Hematopoietic multipotent progenitor cell treated with erythropoietin and hydrocortisone succinate and interleukin-3 and kit ligand, for 8 days (in vitro differentiated cells): Measurements from ENCODE around the gene CCDC83.
"Not testable (repeated sequence)": the region's sequence is repeated elsewhere in the genome, so short reads cannot be mapped to it uniquely, and the experiment has no call there.

Experiments
- DNase-seq: peaks from one replicate; pipeline ENCODE4 v3.0.0-alpha.2; 2015

CCDC83 gene

GRCh38 chr11:85840932-85841331 is 14.3 kb upstream of the CCDC83 start:
- not testable (repeated sequence) for DNase-seq

GRCh38 chr11:85843929-85844328 is 11.3 kb upstream of the CCDC83 start:
- no peak for DNase-seq

DNA sequence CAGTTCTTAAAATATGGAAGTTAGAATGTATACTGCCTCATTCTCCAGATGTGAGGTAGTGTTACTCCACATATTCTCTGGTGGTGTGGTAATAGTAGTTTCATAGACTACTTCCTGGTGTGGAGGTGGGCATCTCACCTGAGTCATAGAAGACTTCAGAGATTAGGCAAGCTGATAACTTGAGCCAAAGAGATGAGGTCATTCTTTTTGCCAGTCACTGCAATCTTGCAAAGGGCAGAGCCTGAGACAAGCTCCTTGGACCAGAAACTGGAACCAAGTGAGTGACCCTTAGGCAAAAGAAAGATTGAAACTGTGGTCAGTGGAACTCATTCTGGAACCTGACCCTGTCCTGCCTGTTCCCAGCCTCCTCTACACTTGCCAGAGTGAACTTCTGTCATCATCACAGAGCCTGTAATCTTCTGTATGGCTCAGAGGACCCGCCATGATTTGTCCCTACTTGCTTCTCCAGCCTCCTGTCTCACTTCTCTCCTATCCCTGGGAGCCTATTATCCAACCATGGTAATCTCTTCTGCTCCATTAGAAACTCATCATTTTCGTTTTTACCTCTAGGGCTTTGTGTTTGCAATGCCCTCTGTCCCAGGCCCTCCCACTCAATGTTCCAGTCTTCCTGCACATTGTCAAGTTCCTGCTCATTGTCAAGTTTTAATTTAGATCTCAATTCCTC is 10.6 kb upstream of the CCDC83 start:
- DNase-seq, result no peak

DNA sequence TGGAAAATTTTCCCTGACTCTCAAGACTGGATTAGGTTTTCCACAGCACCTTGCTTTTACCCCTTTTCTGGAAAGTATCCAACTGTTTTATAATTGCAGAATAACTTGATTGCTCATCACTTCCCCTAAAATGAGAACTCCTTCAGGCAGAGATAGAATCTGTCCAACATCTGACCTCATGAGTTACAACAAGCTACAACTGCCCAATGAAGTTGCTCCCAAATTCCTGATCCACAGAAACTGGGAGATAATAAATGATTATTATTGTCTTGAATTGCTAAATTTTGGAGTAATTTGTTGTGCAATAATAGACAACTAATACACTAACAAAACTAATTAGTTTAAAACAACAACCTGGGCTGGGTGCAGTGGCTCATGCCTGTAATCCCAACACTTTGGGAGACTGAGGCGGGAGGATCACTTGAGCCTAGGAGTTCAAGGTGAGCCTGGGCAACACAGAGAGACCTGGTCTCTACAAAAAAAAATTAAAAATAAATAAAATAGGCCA is 10.0 kb upstream of the CCDC83 start:
- DNase-seq, result no peak

DNA sequence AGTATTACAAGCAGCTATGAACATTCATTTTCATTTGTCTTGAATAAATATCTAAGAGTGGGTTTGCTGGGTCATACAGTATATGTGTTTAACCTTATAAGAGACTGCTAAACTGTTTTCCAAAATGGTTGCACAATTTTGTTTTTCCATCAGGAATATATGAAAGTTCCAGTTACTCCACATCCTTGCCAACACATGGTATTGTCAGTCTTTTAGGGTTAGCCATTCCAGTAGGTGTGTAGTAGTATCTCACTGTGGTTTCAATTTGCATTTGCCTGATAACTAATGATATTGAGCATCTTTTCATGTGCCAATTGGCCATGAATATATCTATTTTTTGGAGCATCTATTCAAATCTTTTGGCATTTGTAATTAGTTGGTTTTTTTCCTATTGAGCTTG is 7.7 kb upstream of the CCDC83 start:
- no peak for DNase-seq

GRCh38 chr11:85848006-85848405 is 7.2 kb upstream of the CCDC83 start:
- DNase-seq, result no peak

- DNase-seq, result no peak
Observed at GRCh38 chr11:85848556-85848955, 6.6 kb upstream of the CCDC83 start.

DNA sequence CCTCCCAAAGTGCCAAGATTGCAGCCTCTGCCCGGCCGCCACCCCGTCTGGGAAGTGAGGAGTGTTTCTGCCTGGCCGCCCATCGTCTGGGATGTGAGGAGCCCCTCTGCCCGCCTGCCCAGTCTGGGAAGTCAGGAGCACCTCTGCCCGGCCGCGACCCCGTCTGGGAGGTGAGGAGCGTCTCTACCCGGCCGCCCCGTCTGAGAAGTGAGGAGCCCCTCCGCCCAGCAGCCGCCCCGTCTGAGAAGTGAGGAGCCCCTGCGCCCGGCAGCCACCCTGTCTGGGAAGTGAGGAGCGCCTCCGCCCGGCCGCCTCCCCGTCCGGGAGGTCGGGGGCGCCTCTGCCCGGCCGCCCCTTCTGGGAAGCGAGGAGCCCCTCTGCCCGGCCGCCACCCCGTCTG is 2.4 kb upstream of the CCDC83 start:
- not testable (repeated sequence) for DNase-seq

- not testable (repeated sequence) for DNase-seq
Observed at GRCh38 chr11:85853541-85853940, 1.6 kb upstream of the CCDC83 start.

- DNase-seq, result no peak
Observed at GRCh38 chr11:85854212-85854556, 999 bp upstream of the CCDC83 start.

DNA sequence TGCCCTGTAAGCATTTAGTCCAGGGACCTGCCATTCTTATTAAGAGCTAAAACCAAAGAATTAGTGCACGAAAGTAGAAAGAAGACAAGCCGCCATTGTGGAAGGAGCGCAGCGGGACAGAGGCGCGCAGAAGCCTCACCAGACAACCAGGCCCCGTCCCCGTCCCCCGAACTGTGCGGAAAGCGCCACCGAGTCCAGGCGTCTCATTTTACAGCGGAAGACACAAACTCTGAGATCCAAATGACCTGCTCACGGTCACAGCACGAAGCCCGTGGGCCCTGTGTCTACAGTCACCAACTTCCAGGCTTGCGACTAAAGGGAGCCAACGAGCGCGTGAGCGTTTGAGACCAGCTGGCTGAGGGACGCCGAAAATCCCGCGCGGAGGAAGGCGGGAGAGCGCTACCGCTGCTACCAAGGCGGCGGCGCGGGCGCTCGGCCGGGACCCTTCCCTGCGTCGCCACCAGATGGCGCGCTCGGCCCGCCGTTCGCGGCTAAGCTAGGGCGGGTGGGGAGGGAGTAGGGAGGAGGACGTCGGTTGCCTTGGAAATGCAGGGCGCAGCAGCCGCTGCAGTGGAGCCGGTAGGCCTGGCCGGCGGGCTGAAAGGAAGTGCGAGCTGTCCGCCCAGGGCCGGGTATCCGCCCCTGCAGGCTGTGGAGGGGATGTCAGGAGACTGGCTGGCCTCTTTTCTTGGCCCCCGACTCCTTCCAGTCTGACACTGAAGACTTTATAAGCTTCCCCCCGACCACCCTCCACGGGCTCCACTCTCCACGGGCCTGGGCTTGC is 434 bp upstream of the CCDC83 start:
- peak; percentile 89 for DNase-seq

DNA sequence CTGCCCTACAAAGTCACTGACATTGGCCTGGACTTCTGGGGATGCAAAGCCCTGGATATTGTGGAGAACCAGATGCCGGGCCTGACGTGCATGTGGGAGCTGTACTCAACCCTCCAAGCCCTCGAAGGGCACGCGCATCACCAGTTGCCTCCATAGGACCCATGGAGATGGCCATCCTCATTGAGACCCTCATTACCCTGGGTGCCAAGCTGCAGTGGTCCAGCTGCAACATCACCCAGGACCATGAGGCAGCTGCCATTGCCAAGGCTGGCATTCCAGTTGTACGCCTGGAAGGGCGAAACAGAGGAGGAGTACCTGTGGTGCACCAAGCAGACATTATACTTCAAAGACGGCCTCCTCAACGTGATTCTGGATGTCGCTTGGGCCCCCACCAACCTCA is 1.9 kb downstream of the CCDC83 start:
- no peak for DNase-seq

- not testable (repeated sequence) for DNase-seq
Observed at GRCh38 chr11:85859541-85859940, 4.4 kb downstream of the CCDC83 start.

GRCh38 chr11:85863855-85864254 is 8.7 kb downstream of the CCDC83 start:
- DNase-seq, result no peak

DNA sequence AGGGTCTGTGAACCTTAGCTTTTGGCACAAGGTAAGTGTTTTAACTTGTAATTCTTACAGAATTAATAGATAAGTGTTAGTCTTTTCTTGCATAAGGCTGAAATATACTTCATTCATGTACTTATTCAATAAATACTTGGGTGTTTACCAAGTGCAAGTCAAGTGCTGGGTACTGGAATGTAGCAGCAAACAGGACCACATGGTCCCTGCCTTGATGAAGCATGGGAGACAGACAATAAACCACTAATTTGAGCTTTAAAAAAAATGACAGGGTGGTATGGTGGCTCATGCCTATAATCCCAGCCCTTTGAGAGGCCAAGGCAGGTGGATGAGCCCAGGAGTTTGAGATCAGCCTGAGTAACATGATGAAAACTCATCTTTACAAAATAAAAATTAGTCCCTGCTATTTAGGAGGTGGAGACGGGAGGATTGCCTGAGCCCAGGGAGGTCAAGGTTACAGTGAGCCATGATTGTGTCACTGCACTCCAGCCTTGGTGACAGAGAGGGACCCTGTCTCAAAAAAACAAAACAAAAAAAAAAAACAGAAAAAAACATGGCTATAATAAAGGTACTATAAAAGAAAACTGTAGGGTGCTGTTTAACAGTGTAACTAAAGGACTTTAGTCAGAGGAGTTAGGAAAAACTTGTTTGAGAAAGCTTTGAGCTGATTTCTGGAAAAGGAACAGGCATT is 11.1 kb downstream of the CCDC83 start:
- no peak for DNase-seq

DNA sequence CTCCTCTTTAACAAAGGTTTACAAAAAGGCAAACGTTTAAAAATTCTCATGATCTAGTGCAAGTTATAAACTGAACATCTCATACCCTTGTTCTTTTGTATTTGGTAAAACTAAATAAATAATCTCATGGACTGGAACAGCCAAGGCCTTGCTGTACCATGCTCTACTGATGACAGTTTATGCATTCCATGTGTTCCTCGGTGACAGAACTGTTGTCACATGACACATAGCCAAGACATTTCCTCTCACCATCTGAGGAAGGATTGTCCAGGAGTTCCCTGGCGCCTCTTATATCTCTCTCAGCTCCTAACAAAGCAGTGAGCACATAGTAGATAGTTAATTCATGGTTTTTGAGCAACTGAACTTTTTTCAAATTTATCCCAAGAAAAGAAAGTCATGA is 12.6 kb downstream of the CCDC83 start:
- DNase-seq, result no peak

GRCh38 chr11:85869781-85870180 is 14.6 kb downstream of the CCDC83 start:
- no peak for DNase-seq

- DNase-seq, result no peak
Observed at GRCh38 chr11:85874265-85874664, 19.1 kb downstream of the CCDC83 start.

- DNase-seq, result no peak
Observed at GRCh38 chr11:85875505-85875904, 20.3 kb downstream of the CCDC83 start.

DNA sequence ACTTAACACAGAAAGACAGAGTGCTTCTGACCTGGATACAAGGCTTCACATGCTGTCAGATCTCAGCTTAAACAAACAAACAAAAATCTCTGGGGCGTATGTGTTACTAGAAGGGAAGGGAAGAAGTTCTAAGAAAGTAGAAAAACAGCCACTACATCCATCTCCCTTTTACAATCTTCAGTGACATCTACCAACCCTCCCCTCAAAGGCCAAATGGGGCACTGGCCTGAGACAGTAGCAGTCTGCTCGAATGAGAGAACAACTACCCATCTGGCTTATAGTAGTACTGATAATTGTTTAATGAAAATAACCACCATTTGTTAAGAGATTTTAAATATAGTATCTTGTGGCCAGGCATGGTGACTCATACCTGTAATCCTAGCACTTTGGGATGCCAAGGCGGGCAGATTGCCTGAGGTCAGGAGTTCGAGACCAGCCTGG is 29.4 kb downstream of the CCDC83 start:
- no peak for DNase-seq

- no peak for DNase-seq
Observed at GRCh38 chr11:85886089-85887056, 31.2 kb downstream of the CCDC83 start.

GRCh38 chr11:85889108-85889507 is 33.9 kb downstream of the CCDC83 start:
- no peak for DNase-seq
